Stimulated activated CD8-positive, alpha-beta memory T cell treated with anti-CD3 and anti-CD28 coated beads, Interleukin-15, amount 100 ng/mL, for 48 hours (primary cell): ENCODE results near the gene RAB15.

Experiments used
- DNase-seq, 2 donors: peaks; one replicate each; pipeline ENCODE4 v3.0.0-alpha.2; 2020; ENCODE audit warnings: low read depth in 2 of 2

Gene RAB15

DNA sequence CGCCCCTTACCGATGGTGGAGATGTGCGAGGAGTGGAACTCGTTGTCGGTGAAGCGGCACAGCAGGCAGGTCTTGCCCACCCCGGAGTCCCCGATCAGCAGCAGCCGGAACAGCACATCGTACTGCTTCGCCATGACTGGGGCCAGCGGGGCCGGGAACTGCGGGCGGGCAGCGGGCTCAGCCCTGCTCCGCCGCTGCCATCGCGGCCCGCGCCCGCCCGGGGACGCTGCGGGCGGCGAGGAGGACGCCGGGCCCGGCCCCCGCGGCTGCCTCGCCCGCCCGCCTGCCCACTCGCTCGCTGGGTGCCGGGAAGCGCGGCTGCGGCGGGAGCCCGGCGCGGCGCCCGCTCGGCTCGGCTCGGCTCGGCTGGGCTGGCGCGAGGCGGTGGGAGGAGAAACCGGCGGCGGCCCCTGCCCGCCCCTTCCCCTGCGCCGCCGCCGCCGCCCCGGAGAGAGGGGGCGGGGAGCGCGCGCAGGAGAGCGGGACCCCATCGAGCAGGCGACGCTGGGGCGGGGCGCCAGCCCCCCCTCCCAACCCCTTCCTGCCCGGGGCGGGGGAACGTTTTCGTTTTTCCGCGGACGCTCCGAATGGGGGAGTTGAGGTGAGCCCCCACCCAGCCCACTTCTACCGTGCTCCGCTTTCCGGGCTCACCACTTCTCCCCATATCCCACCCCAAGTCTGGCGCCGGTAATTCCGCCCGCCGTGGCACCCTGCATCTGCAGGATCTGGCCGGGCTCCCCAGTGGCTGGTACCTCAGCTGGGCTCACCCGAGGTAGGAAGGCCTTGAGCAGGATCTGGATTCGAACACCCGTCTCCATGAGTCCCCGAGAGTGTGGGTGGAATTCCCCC, at the start of gene RAB15:
Gene RAB15, minus strand, starts transcription at position 394 of the 849 bp plus-strand sequence. Its CDS starts 260 bp downstream, at position 134.
- DNase-seq, result peak; percentile 4 to 10

DNA sequence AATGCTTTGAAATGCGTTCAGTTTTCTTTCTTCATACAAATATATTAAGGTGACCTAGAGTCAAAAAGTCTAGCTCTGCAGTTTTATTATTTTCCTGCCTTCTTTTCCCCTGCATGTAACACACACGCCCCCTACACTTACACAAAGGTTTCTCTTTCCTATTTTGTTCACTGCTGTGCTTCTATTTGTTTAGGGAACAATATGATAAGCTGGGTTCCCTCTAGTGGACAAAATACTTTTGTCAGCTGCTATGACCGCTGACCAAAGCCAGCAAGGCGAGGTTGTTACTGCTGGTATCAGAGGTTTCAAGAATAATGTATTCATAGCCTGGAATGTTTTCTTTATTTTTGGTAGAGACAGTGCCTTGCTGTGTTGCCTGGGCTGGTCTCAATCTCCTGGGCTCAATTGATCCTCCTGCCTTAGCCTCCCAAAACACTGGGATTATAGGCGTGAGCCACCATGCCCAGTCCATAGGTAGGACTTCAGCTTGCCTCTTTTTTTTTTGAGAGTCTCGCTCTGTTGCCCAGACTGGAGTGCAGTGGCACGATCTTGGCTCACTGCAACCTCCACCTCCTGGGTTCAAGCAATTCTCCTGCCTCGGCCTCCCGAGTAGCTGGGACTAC, 47.9 kb upstream of the RAB15 start:
- no peak for DNase-seq

DNA sequence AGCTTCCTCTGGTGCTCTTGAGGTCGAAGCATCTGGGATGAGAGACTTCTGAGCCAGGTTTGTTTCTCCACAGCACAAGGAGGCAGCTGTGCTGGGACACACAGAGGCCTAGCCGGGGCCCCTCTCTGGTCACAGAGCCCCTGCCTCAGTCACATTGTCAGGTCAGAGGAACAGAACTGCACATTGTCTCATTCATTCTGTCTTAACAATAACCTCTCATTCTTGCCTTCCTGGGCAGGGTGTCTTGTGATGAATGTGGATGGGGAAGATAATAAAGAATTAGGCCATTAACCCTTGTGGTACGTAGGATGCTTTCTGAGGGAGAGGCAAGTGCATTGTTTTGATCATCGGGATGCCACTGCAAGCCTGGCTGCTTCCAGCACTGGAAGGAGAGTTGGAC, 44.3 kb upstream of the RAB15 start:
- no peak for DNase-seq

DNA sequence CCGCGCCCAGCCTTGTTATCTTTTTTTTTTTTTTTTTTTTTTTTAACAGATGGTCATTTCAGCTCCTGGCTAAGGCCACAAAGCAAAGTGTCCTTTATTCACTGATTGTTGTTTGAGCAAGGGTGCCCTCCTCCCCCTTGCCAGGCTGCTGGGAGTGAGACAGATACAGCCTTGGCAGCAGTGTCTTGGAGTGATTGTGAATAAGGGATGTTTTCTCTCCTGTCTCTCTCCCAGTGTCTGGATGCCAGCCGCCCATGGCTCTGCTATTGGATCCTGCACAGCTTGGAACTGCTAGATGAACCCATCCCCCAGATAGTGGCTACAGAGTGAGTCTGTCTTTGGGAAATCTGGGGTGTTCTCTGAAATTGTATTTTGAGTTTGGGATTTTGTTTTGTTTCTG, 43.3 kb upstream of the RAB15 start:
- no peak for DNase-seq

DNA sequence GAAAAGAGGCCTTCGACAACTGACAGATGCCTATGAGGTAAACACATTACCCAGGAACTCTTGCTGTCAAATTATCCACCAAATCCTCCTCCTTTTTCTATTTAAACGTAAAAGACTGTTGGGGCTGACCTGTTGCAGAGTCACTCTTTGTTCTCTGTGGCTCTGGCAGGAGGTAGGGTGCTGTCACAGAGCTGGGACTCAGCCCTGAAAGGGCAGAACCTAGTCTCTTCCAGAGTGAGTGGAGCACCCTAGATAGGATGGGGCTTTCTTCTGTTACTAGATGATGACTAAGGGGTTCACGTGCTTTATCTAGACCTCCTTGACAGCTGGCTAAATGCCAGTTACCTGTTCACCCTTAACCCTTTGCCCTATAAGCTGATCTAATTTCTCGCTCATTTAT, 40.2 kb upstream of the RAB15 start:
- DNase-seq, result no peak

DNA sequence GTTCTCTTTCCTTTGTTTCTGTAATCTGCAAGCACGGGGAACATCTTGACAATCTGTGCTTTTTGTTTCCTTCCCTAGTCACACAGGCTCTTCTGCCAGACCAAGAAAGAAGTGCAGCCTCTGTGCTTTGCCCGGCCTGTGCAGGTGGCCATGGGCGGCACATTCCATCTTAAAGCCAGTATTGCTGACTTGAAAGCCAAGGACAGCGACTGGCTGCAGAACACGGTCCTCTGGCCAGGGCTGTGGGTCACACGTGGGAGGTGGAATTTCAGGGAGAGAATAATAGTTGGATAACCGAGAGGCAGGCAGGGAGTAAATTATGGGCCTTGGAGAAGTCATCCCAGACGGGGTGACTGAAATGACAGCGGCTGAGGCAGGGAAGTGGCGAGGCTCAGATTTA, 39.4 kb upstream of the RAB15 start:
- no peak for DNase-seq

DNA sequence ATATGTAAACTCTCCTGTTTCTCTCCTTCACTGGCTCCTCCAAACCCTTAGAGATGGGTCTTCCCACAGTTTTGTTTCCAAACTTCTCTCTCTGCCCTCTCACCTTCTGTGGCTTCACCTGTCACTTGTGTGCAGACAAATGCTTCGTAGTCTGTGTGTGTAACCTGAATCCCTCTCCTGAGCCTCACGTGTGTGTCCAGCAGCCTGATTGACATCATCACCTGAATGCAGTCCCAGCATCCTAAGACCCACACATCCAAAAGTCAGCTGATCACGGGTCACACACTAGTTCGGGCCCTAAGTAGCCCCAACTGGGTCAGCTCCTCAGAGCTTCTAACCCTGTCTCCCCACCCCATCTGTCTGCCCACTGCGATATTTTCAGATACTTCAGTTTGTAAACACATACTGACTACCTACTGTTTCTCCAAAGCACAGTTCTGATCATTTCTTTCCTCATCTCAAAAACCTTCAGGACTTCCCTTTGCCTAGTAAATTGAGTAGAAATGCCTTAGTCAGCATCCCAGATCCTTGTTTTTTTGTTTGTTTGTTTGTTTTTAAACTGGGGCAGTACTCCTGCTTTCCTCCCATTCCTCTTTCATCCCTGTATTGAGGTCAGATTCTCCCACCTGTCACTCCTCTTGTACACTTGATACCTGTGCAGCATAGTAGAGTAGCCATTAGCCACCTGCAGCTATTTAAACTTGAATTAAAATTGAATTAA, 38.2 kb upstream of the RAB15 start:
- DNase-seq, result no peak

DNA sequence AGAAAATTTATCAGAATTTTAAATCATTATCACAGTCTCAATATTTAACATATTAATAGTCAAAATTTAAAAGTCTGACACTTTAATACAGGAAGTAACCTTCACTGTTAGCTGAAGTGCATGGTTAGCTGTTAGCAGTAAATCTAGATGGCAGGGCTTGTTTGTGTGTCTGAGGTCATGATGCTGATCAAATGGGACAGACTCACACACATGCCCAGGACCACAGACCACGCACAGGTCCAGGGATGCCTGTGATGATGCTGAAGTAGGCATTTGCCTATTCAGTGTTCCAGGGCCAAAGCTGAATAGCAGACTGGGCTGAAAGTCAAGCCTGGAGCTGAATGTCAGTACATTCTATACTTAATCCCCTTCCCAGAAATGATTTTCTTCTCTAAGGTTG, 35.1 kb upstream of the RAB15 start:
- no peak for DNase-seq

DNA sequence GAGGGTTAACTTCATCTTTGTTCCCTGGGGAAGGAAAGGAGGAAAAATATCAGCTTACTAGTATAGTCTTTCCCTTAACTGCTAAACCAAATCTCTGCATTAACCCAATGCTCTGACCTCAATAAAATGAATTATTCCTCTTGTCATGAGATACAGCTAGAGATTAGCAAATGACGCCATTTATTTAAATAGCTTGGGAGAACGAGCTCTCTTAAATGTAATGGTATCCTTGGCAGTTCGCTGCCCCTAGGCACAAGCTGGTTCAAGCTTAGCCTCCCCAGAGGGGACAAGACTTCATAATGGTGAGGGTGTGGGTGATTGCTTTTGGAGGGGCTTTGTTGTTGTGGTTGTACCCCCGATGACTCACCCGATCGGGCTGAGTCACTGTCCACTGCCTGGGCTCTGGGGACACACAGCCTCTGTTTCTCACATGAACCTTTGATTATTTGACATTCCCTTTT, 34.2 kb upstream of the RAB15 start:
- DNase-seq, result no peak

DNA sequence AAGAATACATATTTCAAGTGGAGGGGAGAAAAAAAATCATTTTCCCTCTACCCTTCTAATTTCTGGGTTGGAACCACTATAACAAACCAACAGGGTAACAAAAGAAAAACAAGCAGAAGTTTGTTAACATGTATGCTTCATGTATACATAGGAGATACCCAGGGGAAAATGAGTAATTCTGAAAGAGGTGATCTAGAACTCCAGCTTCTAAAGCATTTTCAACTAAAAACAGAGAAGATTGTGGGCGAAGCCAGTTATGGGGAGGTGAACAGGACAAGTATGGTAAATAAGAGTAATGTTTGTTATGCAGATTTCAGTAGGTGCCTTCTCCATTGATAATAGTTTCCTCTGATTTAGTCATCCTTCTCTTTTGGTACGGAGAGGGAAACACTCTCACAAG, 31.3 kb upstream of the RAB15 start:
- DNase-seq, result no peak

DNA sequence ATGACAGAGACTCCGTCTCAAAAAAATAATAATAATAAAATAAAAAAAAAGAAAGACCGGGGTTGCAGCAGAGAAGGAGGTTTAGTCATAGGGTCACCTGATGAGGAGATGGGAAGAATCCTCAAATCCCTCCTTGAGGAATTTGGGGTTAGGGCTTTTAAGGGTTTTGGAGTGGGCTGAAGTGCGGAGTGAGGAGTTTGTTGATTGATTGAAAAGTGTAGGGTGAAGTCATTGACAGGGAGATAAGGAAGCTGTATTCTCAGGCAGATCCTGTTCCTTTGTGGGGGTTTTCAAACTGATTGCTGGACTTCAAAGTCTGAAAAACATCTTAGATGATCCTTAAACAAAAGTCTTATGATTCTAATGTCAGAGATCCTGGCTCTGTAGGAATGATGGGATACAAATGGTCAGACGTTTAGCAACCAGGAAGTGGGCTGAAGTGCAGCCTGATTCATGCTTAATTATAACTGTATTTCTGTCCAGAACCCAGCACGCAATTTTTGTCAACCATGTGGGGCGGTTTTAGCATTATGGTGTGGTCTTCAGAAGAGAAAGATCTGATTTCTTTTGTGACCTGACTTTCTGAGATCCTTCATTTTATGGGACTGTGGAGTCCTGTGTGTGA, 30.6 kb upstream of the RAB15 start:
- no peak for DNase-seq

DNA sequence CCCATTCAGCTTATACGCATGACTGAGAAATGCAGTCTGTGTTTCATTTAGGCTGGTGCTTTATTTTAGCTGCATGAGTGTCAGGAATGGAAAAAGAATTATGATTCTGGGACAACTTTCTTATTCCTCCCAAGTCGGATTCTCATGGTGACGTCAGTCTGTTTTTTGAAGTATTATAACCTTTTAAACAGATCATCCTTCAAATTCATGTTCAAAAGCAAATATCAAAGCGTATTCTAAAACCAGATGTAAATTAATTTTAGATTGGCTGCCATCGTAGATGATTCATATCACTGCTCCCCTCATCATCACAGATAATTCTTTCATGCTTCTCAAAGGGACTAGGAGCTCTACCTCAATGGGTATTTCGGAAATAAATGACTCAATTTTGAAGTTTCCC, 29.6 kb upstream of the RAB15 start:
- no peak for DNase-seq

DNA sequence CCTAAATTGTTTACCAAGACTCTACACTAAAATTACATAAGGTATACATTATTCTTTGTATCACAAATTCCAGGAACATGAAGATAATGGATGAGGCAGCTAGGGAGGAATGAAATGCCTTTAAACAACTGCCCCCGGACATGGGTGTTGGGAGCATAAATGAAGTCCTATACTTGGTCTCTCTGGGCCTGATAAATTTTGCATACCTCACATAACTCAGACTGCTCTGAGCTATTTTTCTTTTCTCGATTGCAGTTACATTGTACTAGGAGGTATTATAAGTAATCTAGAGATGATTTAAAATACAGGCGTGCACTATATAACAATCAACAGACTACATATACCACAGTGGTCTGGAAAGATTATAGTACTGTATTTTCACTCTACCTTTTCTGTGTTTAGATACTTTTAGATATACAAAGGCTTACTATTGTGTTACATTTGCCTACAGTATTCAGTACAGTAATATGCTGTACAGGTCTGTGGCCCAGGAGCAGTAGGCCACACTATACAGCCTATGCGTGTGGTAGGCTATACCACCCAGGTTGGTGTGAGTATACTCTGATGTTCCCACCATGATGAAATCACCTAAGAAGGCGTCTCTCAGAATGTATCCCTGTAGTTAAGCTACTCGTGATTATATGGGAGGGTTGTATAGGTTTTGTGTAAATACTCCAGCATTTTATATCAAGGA, 28.9 kb upstream of the RAB15 start:
- DNase-seq, result no peak

DNA sequence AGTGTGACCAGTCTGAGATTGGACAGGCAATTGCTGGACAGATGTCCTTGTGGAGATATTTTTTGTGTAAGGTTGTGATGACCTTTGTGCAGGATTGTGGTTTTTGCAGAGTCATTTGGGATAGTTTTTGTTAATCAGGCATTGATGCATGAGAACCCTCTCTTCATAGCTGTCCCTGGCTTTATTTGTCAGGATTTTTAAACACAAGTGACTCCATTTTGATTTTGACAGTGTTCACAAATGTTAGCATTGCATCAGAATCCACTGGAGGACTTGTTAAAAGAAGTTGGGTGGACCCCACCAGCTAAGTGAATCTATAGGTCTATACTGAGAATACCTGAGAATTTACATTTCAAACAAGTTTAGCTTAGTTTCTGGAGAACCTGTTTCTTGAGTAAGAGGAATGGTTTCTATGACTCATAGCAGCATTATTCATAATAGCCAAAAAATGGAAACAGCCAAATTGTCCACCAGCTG, 26.4 kb upstream of the RAB15 start:
- no peak for DNase-seq

DNA sequence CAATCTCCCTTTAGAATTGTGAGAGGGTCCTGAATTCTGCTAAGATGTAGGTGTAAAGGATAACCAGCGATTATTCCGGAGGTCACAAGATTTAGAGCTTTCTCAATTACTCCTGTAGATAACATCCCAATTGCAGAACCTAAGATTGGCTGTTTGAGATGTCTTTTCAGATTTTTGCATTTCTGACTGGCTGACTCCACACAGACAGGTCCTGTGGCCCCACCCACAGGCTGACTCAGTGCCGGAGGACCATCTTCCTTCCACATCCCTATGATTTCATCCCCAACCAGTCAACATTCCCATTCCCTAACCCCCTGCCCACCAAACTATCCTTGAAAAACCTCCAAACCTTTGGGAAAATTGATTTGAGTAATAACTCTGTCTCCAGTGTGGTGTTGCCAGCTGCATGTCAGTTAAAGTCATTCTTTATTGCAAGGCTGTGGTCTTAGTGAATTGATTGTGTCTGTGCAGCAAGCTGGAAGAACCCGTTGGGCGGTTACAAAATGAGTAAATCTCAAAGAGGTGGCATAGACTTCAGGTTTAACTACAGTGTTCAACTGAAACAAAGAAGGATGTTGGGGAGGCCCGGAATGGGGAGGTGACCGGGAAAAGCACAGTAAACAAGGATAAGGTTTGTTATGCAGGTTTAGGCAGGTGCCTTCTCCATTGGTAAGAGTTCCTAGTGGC, 25.1 kb upstream of the RAB15 start:
- no peak for DNase-seq

DNA sequence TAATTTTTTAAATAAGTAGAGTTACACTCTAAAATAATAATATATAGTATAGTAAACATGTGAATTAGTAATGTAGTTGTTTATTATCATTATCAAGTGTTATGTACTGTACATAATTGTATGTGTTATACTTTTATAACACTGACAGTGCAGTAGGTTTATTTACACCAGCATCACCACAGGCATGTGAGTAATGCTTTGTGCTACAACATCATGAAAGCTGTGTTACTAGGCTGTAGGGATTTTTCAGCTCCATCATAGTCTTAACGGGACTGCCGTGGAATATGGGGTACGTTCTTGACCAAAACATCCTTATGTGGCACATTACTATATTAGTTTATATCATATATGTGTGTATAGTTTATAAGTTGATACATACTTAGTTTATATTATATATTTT, 23.2 kb upstream of the RAB15 start:
- no peak for DNase-seq

DNA sequence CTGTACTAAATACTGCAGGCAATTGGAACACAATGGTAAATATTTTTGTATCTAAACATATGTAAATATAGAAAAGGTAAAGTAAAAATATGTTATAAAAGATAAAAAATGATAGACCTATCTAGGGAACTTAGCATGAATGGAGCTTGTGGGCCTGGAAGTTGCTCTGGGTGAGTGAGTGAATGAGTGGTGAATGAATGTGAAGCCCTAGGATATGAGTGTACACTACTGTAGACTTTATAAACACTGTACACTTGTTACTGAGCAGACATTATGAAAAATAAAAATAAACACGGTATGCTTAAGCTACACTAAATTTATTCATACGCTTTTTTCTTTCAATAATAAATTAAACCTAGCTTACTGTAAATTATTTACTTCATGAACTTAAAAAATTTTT, 22.4 kb upstream of the RAB15 start:
- no peak for DNase-seq

DNA sequence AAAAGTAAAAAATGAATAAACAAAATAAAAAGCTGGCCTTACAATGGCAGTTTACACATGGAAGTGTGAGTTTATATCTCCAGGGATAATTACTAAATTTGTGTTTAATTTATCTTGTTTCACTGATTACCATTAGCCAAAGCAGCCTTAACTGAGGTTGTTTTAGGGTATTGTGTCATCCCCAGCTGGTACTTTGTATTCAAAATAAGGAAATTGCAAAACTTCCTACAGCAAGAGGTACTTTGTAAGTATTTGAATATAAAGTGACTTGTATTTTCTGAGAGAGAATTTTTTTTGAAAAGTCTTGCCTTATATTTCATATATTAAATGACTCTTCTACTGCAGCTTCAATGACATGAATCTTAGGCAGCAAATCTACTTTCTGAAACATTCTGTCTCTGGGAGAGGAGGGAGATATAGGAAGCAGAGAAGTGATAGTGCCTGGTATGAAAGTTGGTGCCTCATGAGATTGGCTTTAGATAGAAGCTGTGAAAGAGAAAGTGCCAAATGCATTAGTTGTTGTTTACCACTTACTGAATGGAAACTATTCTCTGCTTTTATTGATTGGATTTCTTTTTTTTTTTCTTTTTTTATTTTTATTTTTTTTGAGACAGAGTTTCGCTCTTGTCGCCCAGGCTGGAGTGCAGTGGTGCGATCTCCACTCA, 21.3 kb upstream of the RAB15 start:
- no peak for DNase-seq

DNA sequence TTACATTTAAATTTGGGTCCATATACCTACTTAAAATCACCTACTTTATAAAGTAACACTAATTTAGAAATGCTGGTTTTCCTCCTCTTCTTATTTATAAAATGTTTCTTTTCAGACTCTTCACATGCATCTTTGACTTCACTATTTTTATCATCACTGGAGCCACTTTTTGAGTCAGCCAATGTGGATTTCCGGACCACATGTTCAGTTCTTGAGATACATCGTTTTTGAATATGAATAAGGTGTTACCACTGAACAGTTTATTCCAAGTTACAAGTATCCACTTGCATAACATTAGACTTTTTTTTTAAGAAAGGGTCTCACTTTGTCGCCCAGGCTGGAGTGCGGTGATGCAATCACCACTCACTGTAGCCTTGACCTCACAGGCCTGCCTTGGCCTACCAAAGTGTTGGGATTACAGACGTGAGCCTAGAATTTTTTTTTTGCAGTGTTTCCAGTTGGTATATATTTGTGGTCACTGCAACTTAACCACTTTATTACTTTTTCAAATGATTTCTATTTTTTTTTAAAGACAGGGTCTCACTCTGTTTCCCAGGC, 20.3 kb upstream of the RAB15 start:
- no peak for DNase-seq

DNA sequence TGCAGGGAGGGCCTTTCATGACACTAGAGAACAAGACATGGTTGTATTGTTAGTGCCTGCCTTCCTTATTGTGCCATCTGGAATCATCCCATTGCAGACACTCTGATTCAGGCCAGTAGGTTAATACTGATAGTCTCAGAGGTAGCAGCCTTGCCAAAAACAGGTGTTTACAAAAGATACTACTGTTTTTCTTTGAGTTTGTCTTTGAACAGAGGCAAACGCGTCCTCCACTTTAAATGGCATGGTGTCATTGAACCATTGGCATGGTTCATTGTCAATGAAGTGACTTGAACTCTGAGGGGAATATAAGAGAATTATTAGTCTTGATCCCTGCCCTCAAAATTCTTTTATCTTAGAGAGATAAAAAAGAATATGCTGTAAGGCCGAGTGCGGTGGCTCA, 18.8 kb upstream of the RAB15 start:
- DNase-seq, result no peak
